ENCODE results near the gene GLIS1.

- TF ChIP-seq POLR2A (IDR thresholded peaks at IDR 0.05) = no peak
- no peak for TF ChIP-seq CTCF (IDR thresholded peaks at IDR 0.05 in 4 of 5, conservative IDR thresholded peaks at IDR 0.05 in 1 of 5)
Observed at GRCh38 chr1:53728196-53728595, 10.8 kb downstream of the GLIS1 start.
